8988T (cell line): ENCODE data around the gene ABTB1.
"Not testable (repeated sequence)": the region's sequence is repeated elsewhere in the genome, so short reads cannot be mapped to it uniquely, and the experiment has no call there.

Experiments
- DNase-seq: peaks from one replicate; pipeline ENCODE4 v3.0.0; 2011

Gene ABTB1

DNA sequence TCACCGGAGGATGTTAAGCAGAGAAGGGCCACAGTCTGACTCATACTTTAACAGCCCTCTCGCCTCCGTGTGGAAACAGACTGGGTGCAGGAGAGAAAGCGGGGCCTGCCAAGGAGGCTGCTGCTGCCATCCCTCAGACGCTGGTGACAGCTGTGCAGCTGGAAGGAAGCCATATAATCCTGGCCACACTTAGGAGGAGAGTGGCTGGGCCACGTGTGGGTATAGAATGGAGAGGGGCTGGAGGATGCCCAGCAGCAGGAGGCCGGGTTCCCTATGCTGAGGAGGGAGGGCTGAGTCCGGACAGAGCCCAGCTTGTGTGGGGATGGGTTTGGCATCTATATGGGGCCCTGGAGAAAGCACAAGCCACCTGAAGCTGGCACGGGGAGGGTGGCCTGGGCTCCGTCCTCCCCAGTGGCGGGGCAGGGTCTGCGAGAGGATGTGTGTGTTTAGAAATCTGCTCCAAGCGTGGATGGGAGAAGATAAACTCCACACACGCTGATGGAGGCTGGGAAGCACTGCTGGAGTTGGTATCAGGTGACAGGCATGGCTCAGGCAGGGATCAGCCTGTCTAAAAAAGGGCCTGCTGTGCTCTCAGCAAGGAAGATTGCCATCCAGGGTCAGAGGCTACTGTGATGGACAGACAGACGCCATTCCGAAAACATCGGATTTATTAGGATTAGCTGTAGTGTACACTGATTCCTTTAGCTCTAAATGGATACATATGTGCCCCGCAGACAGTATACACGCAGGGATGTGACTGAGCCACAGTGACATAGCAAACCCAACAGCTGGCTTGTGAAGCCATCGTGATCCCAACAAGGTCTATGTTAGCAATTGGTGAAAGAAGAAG lies 15.9 kb downstream of the ABTB1 start:
- no peak for DNase-seq

- no peak for DNase-seq
Observed at GRCh38 chr3:127689266-127689860, 16.6 kb downstream of the ABTB1 start.

GRCh38 chr3:127690106-127690505 lies 17.4 kb downstream of the ABTB1 start:
- DNase-seq = no peak

DNA sequence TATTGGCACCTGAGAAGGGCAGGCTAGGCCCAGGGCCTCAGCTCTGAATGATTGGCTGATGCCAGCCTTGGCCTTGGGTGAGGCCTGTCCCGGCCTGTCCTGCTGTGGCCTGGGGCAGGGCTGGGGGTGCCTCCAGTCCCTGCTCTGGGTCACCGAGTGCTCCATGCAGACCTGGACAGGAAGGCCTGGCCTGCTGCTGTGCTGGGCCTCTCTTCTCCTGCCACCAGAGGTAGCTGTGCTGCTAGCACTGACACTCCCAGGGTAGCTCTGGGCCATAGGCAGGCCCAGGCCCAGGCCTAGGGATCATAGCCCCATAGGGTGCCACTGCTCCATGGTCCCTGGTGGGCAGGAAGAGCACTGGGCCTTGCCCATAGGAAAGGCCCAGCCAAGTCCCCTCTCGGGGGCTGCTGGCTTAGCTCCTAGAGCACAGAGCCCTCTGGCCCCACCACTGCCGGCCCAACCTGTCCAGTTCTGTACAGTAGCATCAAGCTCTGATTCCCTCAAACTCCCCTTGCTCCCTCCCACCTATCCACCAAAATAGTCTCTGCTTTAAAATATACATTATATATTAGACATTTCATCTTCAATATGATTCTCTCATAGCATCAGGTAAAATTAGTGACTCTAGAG lies 18.2 kb downstream of the ABTB1 start:
- peak; percentile 34 for DNase-seq

DNA sequence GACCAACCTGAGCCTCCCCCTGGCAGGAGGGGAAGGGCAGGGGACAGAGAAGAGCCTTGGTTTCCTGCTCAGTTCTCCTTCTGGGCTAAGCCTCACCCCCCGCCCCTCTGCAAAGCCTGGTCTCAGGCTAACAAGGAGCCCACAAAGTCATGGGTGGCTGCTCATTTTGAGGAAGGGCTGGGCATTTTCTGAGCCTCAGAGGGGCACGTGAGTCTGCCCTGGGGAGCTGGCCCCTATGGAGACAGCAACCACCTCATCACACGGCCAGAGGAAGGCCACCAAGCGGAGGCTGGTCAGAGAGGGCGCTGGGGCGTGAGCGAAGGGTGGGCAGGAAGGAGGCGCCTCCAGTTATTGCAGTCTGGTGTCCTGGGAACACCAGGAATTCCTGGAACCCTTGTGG lies 18.7 kb downstream of the ABTB1 start:
- no peak for DNase-seq

- DNase-seq = no peak
Observed at GRCh38 chr3:127691974-127692373, 19.2 kb downstream of the ABTB1 start.

- DNase-seq = no peak
Observed at GRCh38 chr3:127692501-127693335, 20.0 kb downstream of the ABTB1 start.

- no peak for DNase-seq
Observed at GRCh38 chr3:127693336-127693843, 20.6 kb downstream of the ABTB1 start.

DNA sequence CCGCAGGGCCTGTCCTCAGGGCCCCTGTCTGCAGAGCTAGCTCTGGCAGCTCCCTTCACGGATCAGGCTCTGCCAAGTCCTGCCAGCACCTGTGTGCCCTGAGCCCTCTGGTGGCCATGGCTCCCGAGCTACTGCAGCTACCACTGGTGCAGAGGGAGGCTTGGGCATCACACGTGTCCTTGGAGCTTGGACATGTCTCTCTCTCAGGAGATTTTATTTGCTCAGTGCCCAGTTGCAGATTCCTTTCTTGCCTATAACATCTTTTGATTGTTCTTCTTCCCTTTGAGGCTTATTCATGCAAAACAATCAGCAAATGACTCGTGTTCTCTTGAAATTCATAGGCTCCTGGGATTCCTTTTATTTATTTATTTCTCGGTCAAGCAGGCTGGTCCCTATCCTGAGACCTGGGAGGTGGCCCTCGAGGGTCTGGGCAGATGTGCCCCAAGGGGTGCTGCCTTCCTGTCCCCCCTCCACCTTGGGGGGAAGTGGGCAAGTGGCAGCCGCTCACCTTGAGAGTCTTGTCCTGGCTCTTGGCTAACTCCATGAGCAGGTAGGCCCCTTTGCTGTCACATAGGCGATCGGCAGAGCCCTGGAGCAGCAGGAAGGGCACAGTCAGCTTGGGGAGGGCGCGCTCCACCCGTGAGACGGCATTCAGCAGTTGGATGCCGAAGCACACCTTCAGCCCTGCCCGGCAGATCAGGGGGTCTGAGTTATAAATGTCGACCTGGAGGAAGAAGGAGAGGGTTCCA lies 21.9 kb downstream of the ABTB1 start:
- peak; percentile 68 for DNase-seq

DNA sequence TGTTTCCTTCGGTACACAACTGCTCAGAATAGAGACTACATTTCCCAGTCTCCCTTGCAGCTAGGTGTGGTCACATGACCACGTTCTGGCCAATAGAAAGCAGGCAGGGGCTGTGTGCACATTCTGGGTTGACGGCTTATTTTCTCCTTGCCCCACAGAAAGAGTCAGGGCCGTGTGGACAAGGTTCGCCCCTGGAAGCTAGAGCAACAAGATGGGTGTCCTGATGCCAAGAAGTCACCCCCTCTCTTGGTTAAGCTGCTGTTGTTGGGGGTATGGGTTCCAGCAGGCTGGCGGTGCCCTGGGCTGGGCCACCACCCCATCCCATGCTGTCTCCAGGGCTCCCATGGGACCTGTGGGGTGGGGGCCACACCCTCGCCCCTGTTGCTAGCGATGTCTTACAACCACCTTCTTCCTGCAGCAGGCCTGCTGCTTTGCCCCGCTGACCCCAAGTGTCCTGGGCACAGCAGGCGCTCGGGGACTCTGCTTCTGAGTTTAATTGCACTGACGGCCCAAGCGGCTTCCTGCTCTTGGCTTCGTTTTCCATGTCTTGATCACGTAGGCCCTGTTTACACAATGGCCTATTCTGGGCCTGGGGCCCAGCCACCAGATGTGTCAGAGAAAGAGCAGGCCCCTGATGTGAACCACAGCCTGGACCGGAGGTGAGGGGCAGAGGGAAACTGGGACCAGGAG lies 24.9 kb downstream of the ABTB1 start:
- DNase-seq = no peak

DNA sequence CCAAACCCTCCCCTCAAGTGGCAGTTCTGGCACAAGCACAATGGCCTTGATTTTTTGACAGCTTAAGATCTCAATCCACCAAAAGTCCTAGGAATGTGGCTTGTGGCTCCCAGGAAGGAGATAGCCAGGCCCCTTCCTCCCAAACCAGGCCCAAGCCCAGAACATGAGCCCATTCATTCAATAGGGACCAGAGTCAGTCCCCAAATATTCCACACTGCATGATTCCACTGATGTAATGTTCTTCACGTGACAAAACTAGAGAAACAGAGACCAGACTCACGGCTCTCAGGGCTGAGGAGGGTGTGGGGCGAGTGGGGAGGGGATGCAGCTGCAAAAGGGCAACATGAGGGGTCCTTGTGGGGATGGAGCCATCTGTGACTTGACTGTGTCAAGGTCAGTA lies 25.5 kb downstream of the ABTB1 start:
- no peak for DNase-seq

DNA sequence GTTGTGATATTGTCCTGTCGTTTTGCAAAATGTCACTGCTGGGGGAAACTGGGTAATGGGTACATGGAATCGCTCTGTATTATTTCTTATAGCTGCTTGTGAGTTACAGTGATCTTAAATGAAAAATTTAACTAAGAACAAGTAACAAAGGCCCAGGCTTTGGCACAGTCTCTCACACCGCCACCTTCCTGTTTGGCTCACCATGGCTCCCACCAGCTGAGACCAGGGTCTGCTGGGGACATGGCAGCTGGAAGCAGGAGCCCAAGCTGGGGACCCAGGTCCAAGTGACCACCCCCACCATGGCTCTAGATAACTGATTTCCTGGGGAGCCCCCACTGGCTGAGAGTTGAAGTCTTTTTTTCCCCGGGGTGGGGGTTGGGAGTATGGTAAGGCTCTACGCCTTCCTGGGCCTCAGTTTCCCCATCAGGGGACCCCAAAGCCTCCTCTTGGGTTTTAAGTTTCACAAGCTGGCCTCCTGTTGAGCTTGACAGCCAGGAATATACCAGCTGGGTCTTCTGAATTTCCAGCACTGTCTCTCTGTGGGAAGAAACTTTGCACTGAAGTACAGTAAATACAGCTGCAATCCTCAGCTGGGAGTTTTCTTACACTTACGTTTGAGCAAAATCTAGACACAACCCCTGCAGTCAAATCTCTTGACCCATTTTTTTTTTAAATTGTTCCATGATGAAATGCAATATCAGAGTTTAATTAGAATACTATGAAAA lies 26.1 kb downstream of the ABTB1 start:
- DNase-seq = no peak

GRCh38 chr3:127699416-127700300 lies 26.9 kb downstream of the ABTB1 start:
- no peak for DNase-seq

- no peak for DNase-seq
Observed at GRCh38 chr3:127700406-127700805, 27.7 kb downstream of the ABTB1 start.

DNA sequence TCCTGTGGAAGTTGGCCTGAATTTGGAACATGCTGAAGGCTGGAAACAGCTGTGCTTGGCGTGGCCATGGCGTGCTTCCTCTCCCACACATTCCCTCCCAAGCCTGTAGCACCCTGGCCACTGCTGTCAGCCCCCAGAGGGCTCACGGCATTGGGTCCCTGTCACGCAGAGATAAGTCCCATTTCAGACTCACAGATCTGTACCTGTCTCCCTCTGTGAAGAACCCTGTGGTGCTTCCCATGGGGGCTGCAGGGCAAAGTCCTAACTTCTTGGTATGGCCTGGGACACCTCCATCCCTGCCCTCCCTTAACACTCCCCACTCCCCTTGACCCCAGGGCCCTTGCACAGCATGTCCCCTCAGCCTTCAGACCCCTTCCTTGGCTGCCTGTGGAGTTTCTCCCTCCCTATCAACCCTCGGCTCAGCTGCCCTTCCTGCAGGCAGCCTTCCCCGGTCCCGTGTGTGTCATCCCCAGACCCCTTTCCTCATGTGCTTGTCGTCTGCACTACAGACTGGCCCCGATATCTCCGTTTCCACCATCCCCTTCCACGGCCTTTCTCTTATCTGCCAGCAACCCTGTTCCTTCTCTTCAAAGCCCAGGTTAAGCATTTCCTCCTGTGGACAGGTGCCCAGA lies 28.6 kb downstream of the ABTB1 start:
- no peak for DNase-seq

DNA sequence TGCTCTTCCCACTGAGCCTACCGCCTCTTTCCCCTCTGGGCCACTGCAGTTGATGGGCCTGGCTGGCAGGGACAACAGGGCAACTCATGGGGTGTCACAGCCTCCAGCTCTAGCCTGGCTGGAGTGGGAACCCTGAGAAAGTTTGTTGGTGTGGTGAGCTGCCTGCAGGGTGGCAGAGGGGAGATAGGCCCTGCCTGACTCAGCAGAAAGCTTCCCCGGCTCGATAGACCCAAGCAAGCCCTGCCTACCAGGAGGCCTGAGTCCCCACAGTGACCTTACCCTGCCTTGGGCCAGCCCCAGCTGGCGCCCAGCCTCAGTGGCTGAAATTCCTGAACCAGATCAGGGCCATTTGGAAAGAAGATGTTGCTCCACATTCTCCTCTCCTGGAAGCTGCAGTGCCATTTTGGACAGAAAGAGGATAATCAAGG lies 29.4 kb downstream of the ABTB1 start:
- DNase-seq = no peak

DNA sequence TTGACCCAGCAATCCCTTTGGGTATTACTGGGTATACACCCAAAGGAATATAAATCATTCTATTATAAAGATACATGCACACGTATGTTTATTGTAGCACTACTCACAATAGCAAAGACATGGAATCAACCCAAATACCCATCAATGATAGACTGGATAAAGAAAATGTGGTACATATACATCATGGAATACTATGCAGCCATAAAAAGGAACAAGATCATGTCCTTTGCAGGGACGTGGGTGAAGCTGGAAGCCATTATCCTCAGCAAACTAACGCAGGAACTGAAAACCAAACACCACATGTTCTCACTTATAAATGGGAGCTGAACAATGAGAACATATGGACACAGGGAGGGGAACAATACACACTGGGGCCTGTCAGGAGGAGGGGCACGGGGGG lies 32.1 kb downstream of the ABTB1 start:
- DNase-seq = not testable (repeated sequence)

DNA sequence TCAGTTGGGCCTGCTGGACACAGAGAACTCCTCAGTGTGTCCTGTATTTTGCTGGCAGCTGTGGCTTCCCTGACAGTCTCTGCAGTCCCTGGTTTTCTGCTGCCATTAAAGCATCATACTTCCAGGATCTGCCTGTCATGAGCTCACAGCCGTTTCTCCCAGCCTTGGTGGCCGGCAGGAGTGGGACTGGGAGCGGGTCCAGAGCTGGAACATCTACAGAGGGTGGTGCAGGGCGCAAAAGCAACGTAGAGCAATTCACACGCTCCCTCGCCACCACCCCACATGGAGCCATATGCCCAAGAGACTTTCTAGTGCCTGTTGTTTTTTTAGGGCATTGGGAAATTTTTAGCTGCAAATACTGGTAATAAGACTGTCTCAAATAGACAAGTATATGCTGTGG lies 33.6 kb downstream of the ABTB1 start:
- DNase-seq = no peak

- no peak for DNase-seq
Observed at GRCh38 chr3:127706785-127707351, 34.1 kb downstream of the ABTB1 start.
